Adrenal gland (tissue), 12 donors: ENCODE data around the gene MYO9B. TPM values are rescaled to one million over a fixed set of nuclear protein-coding genes. Genes with fewer than 3 reads are reported as not detected.
"Not testable (repeated sequence)": the region's sequence is repeated elsewhere in the genome, so short reads cannot be mapped to it uniquely, and the experiment has no call there.

Source experiments
- DNase-seq, 7 donors: peaks; one replicate each; pipeline ENCODE4 v3.0.0-alpha.2; 2019 to 2020
- H3K27ac ChIP-seq, 5 donors: fragments of 200-600 bp; sonication (generic) in 4 of 5; 1 replicate in 3 of 5; 2 replicates in 2 of 5; pipeline versions ENCODE4 v1.5.1 to v1.8.0; 2016 to 2020; ENCODE audit warnings: mild to moderate bottlenecking in 1 of 5
- H3K27me3 ChIP-seq: fragments of 200-600 bp; 2 replicates; pipeline ENCODE4 v1.8.0; 2021
- H3K36me3 ChIP-seq, 2 donors: fragments of 200-600 bp; replicated peaks in 1 of 2; 1 replicate in 1 of 2; 2 replicates in 1 of 2; pipeline versions ENCODE4 v1.5.1 to v1.8.0; 2018 to 2022
- H3K4me1 ChIP-seq, 2 donors: fragments of 200-600 bp; replicated peaks in 1 of 2; 1 replicate in 1 of 2; 2 replicates in 1 of 2; pipeline versions ENCODE4 v1.5.1 to v1.8.0; 2018 to 2021
- H3K4me3 ChIP-seq, 4 donors: fragments of 200-600 bp; sonication (generic) in 3 of 4; one replicate each; pipeline ENCODE4 v1.5.1; 2016 to 2018
- H3K9me3 ChIP-seq, 3 donors: fragments of 200-600 bp; sonication (generic) in 1 of 3; replicated peaks in 1 of 3; 1 replicate in 2 of 3; 2 replicates in 1 of 3; pipeline versions ENCODE4 v1.5.1 to v1.8.0; 2016 to 2021
- POLR2A ChIP-seq, 2 donors: fragments of 450-650 bp; IDR thresholded peaks; one replicate each; pipeline ENCODE4 v1.6.1; 2017; ENCODE audit warnings: antibody characterized with exemption in 2 of 2, mild to moderate bottlenecking in 2 of 2, moderate library complexity in 1 of 2
- WGBS, 4 donors: extraction: QIAGEN DNeasy Blood & Tissue Kit in 2 of 4; methylation state at CpG; one replicate each; pipeline versions ENCODE4 v1.1.5 to v1.1.7; 2013 to 2017; 5-methylcytosine and 5-hydroxymethylcytosine counted together
- intact Hi-C, 2 donors: fragments of 100-400 bp; cut with DNase I; formaldehyde crosslinking; loops; one replicate each; pipeline versions ENCODE4 v1.14.1 to v1.15.0; 2022 to 2023
- polyA plus RNA-seq, 3 donors: library from polyadenylated mRNA; stranded (reverse); fragments of 200-250 nt in 2 of 3; fragments of 350-450 nt in 1 of 3; fragmentation: Illumina TruSeq in 1 of 3; extraction: RNeasy Lipid Tissue Mini Kit (QIAGEN cat#74804) in 1 of 3; gene quantifications; one replicate each; pipeline ENCODE4 v1.2.3, GENCODE V29; 2013 to 2014
- total RNA-seq, 9 donors: library from RNA; depleted of rRNA in 4 of 9; stranded (reverse); fragments of >200 nt in 4 of 9; fragments of 120-200 nt in 1 of 9; fragmentation: NEBNext Ultra II Directional in 1 of 9; extraction: Animal tissue kit (Norgen Biotek cat#: 25700) in 1 of 9; gene quantifications; one replicate each; pipeline versions ENCODE4 v1.1.0 to v1.2.4, GENCODE V29; 2013 to 2023
- TF ChIP-seq, protein P1 (sequence below), 6 experiments: fragments of 450-650 bp in 4 of 6; fragments of 200-600 bp in 2 of 6; sonication (generic) in 1 of 6; IDR thresholded peaks; 1 replicate in 5 of 6; 2 replicates in 1 of 6; pipeline versions ENCODE4 v1.5.1 to v1.8.0; 2016 to 2021; ENCODE audit warnings: antibody characterized with exemption in 6 of 6, mild to moderate bottlenecking in 2 of 6, moderate library complexity in 1 of 6
- donor health status: healthy with polysubstance abuse.
- donor health status: Bipolar disorder and iron deficiency.
- donor health status: DM: yes; HTN: yes; CAD: no.
- donor health status: DM: no; HTN: no; CAD: no.
- donor health status: DM: no; HTN: no; CAD: no.
- donor health status: DM: yes; HTN: yes; CAD: no.

Gene MYO9B
- total and polyA plus RNA-seq, 12 donors, result 23.6 to 236 (median 86.3) TPM

DNA sequence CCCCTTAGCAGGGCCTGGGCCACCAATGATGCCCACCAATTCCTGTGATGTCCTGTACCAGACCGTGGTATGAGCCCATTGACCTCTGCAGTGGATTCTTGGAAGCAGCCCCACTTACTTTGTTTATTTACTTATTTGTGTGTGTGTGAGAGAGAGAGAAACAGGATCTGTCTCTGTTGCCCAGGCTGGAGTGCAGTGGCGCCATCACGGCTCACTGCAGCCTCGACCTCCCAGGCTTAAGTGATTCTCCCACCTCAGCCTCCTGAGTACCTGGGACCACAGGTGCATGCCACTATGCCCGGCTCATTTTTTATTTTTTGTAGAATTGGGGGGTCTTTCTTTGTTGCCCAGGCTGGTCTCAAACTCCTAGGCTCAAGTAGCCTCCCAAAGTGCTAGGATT lies 13.0 kb downstream of the MYO9B start:
- intact Hi-C loops, result no loop called here

DNA sequence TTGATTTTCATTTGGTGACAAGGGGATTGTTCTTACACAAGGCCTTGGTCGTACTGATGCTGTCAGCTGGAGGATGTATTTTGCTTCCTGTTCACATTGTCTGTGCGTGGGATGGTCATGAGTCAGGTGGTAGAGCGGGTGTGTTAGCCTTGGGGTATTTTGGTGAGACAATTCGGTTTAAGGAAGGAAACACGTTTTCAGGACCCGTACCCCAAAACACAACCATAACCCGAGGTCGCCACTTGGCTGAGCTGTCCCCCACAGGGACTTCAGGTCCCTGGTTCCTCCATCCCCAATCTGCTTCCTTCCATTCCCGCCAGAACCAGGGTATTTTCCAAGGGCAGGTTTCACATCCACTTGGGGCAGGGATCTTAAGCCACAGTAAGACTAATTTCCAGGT lies 15.0 kb downstream of the MYO9B start:
- Histone ChIP-seq H3K4me3 (no peak overlapping the region), H3K4me1 (peaks cover 0 to 34% of the 10 kb centered on the region in 2 donors), H3K36me3 (peaks cover 0 to 3% of the 10 kb centered on the region in 2 donors), H3K27me3 (no peaks in the 10 kb centered on the region), H3K9me3 (no peaks in the 10 kb centered on the region), H3K27ac (peak overlapping the region in 4 of 5 donors; percentile 1 to 83 (median 54))
- intact Hi-C loops, result no loop called here
- 53 to 73% (median 70%) methylated on average over 9 of the region's 9 CpGs for WGBS, 4 donors
- TF ChIP-seq, protein P1, sequence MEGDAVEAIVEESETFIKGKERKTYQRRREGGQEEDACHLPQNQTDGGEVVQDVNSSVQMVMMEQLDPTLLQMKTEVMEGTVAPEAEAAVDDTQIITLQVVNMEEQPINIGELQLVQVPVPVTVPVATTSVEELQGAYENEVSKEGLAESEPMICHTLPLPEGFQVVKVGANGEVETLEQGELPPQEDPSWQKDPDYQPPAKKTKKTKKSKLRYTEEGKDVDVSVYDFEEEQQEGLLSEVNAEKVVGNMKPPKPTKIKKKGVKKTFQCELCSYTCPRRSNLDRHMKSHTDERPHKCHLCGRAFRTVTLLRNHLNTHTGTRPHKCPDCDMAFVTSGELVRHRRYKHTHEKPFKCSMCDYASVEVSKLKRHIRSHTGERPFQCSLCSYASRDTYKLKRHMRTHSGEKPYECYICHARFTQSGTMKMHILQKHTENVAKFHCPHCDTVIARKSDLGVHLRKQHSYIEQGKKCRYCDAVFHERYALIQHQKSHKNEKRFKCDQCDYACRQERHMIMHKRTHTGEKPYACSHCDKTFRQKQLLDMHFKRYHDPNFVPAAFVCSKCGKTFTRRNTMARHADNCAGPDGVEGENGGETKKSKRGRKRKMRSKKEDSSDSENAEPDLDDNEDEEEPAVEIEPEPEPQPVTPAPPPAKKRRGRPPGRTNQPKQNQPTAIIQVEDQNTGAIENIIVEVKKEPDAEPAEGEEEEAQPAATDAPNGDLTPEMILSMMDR (IDR thresholded peaks at IDR 0.05), result no peak
- TF ChIP-seq POLR2A (IDR thresholded peaks at IDR 0.05), result no peak
- DNase-seq, result peak in 3 of 7 donors; percentile 47 to 64 (median 63)

More for the DNA sequence above, 13.0 kb downstream of the MYO9B start:
- no peak overlapping the region for H3K4me3 ChIP-seq
- TF ChIP-seq POLR2A (IDR thresholded peaks at IDR 0.05), result no peak
- TF ChIP-seq, protein P1 (IDR thresholded peaks at IDR 0.05), result no peak
- H3K27me3 ChIP-seq, result no peaks in the 10 kb centered on the region
- H3K27ac ChIP-seq, result peak overlapping the region in 1 of 5 donors; percentile 68
- peaks cover 0 to 3% of the 10 kb centered on the region in 2 donors for H3K36me3 ChIP-seq
- 87 to 92% (median 92%) methylated on average over 5 of the region's 5 CpGs for WGBS, 4 donors
- no peaks in the 10 kb centered on the region for H3K9me3 ChIP-seq
- no peak for DNase-seq
- H3K4me1 ChIP-seq, result peaks cover 0 to 28% of the 10 kb centered on the region in 2 donors

DNA sequence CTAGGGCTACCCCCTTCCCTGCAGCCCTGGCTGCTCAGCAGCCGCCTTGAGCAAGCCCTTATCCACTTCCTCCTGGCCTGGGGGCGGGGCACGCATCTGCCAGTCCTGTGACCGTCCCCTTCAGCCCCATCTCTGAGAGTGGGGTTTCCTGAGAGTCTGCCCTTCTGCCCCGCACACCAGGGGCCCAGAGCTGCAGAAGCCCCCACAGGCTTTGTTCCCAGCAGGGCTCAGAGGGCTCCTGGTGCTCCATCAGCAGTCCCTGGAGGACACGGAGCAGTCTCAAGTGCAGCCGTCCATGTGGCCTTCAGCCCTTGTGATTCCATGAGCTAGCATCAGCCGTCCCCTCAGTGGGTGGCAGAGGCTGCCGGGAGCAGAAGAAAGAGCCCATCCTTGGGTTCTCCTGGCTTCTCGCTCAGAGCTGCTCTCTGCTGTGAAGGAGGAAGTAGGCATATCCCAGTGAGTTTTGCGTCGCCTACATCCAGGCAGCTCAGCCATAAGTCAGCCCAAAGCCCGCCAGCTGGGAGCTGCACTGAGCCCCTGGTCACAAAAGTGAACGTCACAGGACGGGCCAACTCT lies 16.3 kb downstream of the MYO9B start:
- DNase-seq, result peak in 5 of 7 donors; percentile 54 to 65 (median 59)
- H3K27me3 ChIP-seq, result no peaks in the 10 kb centered on the region
- WGBS, 4 donors, result 56 to 78% (median 68%) methylated on average over 7 to 15 of the region's 15 CpGs
- H3K36me3 ChIP-seq, result no peaks in the 10 kb centered on the region
- H3K9me3 ChIP-seq, result no peaks in the 10 kb centered on the region
- H3K4me1 ChIP-seq, result peaks cover under 1 to 40% of the 10 kb centered on the region in 2 donors
- H3K27ac ChIP-seq, result peak overlapping the region in 4 of 5 donors; percentile 18 to 83 (median 69)
- TF ChIP-seq, protein P1 (IDR thresholded peaks at IDR 0.05), result no peak
- TF ChIP-seq POLR2A (IDR thresholded peaks at IDR 0.05), result no peak
- peak overlapping the region in 1 of 4 donors; percentile 6 for H3K4me3 ChIP-seq
- intact Hi-C loops, result no loop called here

DNA sequence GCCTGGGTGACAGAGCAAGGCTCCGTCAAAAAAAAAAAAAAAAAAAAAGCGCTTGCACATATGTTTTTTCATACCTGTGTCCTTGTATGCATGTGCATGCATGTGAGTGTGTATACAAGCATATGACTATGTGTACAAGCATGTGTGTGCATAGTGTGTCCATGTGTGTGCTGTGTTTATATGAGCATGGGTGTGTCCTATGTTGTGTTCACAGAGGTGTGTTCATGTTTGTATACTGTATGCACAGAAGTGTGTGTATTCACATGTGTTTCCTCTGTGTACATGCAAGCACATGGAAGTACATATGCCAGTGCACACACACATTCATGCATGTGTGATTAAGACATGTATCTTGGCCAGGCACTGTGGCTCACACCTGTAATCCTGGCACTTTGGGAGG lies 17.1 kb downstream of the MYO9B start:
- H3K27me3 ChIP-seq, result no peaks in the 10 kb centered on the region
- H3K4me1 ChIP-seq, result peaks cover 9 to 48% of the 10 kb centered on the region in 2 donors
- TF ChIP-seq, protein P1 (IDR thresholded peaks at IDR 0.05), result no peak
- 76 to 93% (median 85%) methylated on average over 2 of the region's 2 CpGs for WGBS, 4 donors
- H3K27ac ChIP-seq, result no peak overlapping the region
- DNase-seq, result no peak
- H3K9me3 ChIP-seq, result no peaks in the 10 kb centered on the region
- no peak overlapping the region for H3K4me3 ChIP-seq
- intact Hi-C loops, result no loop called here
- no peaks in the 10 kb centered on the region for H3K36me3 ChIP-seq

DNA sequence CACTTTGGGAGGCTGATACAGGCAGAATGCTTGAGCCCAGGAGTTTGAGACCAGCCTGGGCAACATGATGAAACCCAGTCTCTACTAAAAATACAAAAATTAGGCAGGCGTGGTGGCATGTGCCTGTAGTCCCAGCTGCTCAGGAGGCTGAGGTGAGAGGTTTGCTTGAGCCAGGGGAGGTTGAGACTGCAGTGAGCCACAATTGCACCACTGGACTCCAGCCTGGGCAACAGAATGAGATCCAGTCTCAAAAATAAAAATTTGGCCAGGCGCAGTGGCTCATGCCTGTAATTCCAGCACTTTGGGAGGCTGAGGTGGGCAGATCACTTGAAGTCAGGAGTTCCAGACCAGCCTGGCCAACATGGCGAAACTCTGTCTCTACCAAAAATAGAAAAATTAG lies 19.1 kb downstream of the MYO9B start:
- H3K27me3 ChIP-seq, H3K36me3 ChIP-seq, DNase-seq, H3K9me3 ChIP-seq, H3K4me3 ChIP-seq, intact Hi-C loops: not testable (repeated sequence)
- peak overlapping the region in 4 of 5 donors; percentile 19 to 69 (median 58) for H3K27ac ChIP-seq
- 92 to 100% (median 95%) methylated on average over 2 to 3 of the region's 3 CpGs for WGBS, 4 donors
- H3K4me1 ChIP-seq, result peaks cover 17 to 50% of the 10 kb centered on the region in 2 donors
